Measurements from ENCODE around the gene CACNA2D2.

- TF ChIP-seq CTCF (IDR thresholded peaks at IDR 0.05; ENCODE audit: borderline replicate concordance, extremely low read depth, low read length, poor library complexity, severe bottlenecking) (no peak), EZH2 (IDR thresholded peaks at IDR 0.05; ENCODE audit: borderline replicate concordance, low read depth, low read length, severe bottlenecking) (no peak)
Measured at GRCh38 chr3:50382722-50383121, 120.7 kb downstream of the CACNA2D2 start.

Measured in DND-41 (cell line).